ENCODE results near the gene PHRF1.
A peak's percentile ranks its signal among the peaks of the same experiment; 100 is the strongest.

The PHRF1 gene

DNA sequence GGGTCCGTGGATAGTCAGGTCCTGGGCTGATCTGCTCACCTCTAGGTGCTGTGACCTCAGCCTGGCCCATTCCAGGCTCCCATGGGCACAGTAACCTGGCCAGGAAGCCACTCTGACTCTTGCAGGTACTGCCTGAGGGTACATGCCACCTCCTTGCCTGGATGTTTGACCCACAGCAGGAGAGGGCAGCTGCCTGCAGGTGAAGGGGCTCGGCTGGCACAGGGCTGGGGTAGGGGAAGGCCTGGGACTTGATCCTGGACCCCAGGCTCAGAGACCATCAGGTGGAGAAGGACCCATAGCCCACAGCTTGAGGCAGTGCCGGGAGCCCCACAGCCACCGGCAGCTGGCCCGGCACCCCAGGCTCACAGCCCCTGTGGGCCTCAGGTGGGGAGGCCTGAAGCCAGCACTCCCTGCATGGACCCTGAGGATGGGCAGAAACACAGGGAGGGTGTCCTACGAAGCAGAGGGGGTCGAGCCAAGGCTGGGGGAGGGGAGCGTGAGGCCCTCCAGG is 36.2 kb upstream of the PHRF1 start:
- no peak for DNase-seq (ENCODE audit: low spot score)

DNA sequence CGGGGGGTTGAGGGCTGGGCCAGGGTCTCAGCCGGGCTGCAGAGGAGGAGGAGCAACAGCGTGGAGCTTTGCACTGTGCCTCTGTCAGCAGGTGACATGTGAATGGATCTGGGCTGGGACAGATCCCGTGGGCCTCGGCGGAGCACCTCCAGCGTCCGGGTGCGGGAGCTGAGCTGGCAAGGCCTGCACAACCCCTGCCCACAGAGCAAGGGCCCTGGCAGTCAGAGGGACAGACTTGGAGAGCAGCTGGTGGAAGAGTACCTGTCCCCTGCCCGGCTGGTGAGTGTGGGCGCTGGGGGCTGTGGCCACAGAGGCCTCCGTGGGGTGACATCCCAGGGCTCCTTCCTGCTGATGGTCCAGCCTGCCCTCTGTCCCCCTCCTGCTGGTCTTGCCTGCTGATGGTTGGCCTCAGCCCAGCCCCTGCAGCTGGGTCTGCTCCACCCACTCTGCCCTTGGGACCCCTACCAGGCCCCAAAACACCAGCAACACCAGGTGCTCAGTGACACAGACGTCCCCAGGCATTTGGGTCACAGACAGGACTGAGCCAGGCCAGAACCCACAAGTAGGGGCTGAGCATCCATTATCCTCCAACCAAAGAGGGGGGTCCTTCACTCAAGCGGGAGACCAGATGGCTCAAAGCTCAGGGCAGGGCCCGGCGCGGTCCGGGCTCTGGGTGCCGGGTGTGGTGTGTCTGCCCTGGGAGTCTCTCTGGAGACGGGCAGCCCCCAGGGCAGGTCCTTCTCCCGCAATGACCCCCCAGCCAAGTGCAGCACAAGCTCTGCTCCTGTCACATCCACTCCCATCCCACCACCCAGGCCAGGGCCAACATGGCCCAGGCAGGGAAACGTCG is 35.5 kb upstream of the PHRF1 start:
- DNase-seq (ENCODE audit: low spot score), result no peak

DNA sequence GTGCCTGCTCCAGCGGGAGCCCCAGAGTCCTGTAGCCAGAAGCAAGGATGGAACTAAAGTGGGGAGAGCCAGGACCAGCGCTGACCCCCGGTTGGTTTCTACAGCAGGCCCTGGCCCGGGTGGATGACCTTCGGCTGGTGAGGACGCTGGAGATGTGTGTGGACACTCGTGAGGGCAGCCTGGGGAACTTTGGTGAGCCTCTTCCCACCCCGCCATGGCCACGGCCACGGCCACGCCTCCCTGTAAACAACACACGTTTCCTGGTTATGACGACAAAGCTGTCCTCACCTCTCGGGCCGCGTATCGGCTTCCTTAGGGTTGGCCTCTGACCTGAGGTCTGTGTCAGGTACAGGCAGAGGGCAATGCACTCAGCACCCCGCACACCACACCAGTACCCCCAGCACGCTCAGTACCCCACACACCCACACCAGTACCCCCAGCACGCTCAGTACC is 34.8 kb upstream of the PHRF1 start:
- DNase-seq (ENCODE audit: low spot score), result no peak

DNA sequence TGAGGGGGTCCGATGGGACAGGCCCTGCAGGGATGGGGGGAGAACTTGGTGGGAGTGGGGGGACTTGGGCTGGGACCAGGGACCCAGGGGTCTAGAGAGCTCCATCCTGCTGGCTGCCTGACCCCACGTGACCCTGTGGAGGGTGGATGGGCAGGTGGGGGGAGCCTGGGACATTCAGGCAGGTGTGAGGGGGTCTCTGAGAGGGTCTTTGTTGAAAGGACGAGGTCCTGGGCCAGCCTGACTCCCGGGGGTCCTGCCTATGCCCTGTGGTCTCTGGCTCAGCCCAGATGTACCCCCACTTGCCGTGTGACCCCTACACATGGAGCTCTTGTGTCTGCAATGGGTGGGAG is 31.5 kb upstream of the PHRF1 start:
- DNase-seq (ENCODE audit: low spot score), result no peak

DNA sequence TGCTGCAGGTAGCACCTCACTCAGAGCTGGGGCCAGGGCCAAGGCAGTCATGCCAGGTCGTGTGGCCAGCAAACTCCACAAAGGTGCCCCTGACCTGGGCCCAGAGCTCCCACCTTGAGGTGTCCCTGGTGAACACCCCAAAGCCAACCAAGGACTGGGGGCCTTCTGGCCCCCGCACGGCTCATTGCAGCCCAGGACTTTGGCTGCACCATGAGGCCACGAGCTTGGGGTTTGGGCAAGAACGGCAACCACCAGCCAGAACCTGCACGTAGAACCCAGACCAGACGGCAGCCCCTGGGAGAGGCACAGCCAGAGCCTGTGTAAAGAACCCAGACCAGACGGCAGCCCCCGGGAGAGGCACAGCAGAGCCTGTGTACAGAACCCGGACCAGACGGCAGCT is 31.1 kb upstream of the PHRF1 start:
- DNase-seq (ENCODE audit: low spot score), result no peak

DNA sequence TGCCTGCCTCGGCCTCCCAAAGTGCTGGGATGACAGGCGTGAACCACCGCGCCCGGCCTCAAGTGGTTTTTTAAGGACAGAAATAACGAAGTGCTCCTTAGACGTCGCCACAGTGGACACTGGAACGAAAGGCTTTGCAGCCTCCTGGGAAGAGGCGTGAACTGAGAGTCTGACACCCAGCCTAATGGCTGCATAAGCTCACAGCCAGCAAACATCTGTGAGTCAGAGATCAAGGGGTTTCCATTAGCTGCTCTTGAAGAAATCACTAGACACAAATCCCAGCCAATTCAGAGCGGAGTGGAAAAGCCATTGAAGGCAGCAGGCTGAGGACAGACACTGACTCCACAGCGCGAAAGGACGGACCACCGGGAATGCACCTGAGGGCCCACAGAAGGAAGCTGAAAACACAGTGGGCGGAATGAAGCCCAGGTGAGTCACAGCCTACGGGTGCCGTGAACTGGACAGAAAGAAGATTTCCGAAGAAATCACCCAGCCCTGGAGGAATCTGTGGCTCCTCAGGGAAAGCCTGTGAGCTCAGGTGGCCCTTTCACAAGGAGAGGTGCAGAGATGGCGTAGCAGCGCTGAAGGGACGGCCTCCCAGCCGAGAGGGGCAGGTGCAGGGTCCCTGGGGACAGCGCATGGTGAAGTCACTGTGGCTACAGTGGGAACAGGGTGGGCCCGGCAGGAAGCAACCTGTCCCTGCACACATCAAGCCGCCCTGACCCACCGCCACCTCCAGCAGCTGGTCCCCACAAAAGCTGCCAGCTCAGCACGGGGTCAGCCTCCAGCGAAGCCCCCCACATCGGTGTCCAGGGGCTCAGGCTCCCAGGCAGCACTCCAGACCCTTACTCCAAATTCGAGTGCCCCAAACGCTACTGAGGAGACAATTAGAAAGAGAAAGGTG is 27.3 kb upstream of the PHRF1 start:
- DNase-seq (ENCODE audit: low spot score), result no peak

DNA sequence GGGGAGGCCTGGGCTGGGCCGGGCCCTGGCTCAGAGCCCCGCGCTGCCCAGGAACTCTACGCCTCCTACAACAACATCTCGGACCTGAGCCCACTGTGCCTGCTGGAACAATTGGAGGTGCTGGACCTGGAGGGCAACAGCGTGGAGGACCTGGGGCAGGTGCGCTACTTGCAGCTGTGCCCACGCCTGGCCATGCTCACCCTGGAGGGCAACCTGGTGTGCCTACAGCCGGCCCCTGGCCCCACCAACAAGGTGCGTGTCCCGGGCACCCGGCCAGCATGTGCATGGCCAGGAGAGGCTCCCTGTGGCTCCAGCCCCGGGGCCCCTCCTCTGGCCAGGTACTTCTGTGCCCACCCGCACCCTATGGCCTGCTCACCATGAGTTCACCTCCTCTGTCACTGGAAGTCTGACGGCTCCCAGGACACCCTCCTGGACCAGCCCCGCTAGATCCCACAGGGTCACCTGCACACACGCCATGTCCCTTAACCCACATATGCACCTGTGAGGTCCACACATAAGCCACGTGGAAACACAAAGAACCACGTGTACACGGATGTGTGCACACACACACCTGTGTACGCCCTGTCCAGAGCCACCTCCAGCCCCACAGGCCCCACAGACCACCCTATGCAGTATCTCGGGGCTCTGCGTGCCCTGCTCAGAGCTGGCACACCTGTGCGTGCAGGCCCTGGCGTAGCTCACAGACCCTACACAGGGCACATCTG is 26.1 kb upstream of the PHRF1 start:
- DNase-seq (ENCODE audit: low spot score), result no peak

DNA sequence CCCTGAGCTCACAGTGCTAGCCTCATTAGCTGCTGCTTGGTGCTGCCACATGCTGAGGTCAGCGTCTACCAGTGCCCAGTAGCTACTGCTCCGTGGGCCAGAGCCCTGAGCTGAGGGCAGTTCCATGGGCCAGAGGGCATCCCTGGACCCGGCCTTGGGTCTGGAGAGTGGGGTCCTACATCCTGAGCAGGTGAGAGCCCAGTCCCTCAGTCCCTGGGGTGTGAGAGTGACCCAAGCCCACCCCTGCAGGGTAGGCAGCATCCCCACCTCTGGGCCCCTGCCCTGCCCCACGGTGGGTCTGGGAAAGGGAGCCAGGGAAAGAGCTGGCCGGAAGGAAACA is 25.6 kb upstream of the PHRF1 start:
- no peak for DNase-seq (ENCODE audit: low spot score)

DNA sequence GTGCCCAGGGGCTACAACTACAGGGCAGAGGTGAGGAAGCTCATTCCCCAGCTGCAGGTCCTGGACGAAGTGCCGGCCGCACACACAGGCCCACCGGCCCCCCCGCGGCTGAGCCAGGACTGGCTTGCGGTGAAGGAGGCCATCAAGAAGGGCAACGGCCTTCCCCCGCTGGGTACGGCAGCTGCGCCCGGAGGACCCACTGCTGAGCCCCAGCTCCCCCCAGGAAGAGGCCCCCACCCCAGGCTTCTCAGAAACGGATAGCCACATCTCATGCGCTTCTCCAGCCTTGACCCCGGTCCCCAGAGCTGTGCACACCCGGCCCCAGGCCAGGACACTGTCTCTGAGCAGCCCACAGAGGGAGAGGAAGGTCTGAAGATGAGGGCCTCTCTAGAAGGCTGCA is 25.1 kb upstream of the PHRF1 start:
- DNase-seq (ENCODE audit: low spot score), result no peak

DNA sequence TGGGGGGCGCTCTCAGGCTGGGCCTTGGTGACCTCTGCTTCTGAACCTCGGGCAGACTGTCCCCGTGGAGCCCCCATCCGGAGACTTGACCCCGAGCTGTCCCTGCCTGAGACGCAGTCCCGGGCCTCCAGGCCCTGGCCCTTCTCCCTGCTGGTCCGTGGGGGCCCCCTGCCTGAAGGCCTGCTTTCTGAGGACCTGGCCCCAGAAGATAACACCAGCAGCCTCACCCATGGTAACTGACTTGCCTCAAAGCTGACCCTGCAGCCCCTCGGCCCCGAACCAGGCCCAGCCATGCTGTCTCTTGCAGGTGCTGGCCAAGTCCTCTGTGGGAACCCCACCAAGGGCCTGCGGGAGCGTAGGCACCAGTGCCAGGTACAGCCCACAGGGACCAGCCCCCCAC is 24.7 kb upstream of the PHRF1 start:
- no peak for DNase-seq (ENCODE audit: low spot score)

DNA sequence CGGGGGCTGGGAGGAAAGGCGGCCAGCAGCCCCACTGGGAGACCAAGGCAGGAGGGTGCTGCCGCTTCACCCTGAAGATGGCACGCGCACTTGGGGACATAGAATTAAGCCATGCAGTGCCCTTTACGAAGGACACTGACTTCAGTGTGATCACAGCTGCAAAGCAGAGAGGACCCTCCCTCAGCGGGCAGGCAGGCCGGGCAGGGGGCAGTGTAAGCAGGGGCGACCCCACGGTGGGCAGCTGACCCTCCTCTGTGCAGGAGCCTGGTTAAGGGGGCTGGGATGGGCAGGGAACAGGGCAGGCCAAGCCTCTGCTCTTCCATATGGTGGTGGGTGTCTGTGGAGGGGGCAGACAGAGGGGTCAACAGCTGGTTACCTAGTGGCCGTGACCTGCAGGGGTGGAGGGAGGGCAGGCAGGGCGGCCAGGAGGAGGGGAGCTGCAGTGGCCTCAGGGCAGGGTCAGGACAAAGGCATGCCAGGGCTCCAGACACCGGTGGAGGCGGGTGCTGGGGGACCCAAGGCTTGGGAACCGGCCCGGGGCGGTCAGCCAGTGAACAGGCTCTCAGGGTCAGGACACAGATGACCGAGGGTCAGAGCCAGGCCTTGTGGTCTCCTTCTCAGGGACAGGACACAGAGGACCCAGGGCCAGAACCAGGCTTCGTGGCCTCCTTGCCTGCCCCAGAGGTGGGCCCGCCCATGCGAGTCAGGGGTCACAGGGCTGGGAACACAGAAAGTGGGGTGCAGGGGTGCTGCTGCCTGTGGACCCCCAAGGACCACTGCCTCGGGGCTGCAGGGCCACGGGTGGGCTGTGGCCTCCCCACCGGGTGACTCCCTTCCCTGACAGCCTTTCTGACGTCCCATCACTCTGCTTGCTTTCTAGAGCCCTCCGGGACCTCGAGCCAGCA is 22.9 kb upstream of the PHRF1 start:
- DNase-seq (ENCODE audit: low spot score), result no peak

DNA sequence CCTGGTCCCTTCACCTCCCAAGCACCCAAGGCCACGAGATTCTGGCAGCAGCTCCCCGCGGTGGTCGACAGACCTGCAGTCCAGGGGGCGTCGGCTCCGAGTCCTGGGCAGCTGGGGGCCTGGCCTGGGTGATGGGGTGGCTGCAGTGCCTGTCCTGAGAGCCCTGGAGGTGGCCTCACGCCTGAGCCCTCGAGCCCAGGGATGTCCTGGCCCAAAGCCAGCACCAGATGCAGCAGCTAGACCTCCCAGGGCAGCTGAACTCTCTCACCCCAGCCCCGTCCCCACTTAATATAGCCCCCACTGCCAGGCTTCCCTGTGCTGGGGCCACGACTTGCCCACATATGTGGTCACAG is 22.3 kb upstream of the PHRF1 start:
- no peak for DNase-seq (ENCODE audit: low spot score)

DNA sequence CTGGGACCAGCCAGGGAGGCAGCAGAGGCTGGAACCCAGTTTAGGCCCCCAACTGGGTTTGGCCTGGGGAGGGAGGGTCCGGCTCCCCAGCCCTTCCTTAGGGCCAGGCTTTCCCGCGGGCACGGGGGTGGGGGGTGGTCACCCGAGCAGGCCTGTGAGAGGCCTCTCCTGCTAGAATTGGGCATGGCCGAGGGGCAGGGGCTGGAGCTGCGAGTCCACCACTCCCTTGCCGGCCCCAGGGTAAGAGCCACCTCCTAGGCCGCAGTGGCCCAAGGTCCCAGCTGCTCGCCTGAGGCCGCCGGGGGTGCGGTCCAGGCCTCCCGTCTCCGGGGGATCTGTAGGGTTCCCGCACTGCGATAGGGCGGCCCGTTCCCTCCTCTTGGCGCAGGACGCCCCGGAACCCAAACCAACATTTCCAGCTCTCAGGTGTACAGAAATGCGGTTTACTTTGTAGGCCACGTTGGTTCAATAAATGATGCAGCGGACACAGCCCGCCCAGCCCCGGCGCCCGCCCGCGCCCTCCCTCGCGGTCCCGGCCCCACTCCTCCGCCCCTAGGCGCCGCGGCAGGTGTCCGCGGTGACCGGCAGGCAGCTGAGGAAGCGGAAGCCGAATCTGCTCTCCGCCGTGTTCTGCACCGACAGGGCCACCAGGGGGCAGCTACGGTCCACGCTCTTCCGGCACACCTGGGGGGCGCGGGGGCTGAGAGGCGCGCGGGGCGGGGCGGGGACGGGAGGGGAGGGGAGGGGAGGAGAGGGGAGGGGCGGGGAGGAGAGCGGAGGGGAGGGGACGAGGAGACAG is 21.6 kb upstream of the PHRF1 start:
- DNase-seq (ENCODE audit: low spot score), result peak; percentile 92

DNA sequence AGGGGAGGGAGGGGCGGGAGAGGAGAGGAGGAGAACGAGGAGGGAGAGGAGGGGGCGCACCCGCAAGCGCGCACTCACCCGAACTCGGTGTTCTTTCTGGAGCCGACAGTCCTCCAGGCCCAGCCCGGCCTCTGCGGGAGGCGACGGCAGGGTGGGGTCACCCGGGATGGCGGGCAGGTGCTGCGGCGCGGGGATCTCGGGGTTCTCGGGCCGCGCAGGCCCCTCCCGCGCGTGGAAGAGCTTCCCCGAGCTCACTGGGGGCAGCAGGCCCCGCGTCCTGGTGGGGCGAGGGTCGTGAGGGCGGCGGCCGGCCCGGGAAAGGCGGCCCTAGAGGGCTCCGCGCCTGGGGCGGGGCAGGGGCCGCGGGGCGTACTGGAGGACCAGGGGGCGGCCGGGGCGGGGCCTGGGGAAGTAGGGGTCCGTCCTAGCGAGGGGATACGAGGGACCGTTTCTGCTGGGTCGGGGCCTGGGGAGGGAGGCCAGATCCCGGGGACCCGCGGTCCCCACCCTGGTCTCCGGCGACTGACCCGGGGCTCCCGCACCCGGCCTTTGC is 21.0 kb upstream of the PHRF1 start:
- DNase-seq (ENCODE audit: low spot score), result no peak

DNA sequence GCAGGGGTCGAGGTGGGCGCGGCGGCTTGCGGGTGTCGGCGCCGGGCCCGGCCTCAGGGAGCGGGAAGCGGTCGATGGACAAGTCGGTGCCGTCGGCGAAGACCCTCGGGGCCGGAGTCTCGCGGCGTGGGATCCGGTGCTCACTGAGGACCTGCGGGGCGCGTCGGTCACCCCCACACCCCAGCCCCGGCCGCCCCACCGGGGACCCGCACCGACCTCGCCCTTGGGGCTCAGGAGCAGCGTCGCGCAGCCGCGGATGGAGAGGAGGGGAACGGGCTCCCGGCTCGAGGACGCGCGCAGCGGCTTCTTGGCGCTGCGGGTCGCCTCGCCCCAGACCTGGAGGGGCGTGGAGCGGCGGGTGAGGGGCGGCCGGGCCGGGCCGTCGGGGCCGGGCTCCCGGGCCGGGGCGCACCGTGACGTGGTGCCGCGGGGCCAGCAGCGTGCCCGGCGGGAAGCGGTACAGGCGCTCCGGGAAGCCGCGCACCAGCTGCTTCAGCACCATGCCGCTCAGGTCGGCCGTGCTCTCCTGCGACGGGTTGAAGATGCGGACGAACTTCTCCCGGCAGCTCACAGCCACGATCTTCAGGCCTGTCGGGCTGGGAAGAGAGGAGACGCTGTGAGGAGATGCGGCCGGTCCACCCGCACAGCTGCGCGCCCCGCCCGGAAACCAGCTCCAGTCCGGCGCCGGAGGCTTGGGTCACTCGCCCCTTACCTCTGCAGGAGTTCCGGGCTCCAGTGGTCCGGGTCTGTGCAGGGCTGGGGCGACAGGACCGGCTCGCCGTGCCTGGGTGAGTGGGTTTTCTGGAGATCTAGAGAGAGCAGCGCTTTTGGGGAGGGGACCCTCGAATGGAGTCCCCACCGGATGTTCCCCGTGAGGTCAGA is 20.2 kb upstream of the PHRF1 start:
- DNase-seq (ENCODE audit: low spot score), result no peak

DNA sequence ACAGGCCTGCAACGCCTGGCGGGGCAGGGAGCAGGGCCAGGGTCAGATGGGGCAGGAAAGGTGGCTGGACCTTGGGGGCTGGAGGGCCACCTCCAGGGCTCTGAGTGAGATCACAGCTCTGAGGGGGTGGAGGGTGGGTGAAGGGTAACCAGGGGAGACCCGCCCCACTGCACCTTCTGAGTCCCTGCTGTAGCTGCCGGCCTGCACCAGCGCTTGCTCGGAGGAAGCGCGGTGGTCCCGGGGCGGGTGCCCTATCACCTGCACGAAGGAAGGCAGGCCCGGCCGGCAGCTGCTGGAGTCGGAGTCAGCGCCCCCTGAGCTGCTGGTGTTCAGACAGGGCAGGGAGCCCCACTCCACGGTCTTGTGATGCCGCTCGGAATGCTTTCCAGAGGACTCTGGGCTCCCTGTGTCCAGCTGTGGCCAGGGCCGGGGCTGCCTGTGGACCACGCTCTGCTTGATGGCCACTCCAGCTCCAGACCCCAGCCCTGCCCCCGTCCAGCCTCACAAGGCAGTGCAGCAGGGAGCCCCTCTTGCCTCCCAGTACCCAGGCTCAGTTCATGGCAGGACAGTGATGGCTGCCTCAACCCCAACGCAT is 19.5 kb upstream of the PHRF1 start:
- DNase-seq (ENCODE audit: low spot score), result no peak

DNA sequence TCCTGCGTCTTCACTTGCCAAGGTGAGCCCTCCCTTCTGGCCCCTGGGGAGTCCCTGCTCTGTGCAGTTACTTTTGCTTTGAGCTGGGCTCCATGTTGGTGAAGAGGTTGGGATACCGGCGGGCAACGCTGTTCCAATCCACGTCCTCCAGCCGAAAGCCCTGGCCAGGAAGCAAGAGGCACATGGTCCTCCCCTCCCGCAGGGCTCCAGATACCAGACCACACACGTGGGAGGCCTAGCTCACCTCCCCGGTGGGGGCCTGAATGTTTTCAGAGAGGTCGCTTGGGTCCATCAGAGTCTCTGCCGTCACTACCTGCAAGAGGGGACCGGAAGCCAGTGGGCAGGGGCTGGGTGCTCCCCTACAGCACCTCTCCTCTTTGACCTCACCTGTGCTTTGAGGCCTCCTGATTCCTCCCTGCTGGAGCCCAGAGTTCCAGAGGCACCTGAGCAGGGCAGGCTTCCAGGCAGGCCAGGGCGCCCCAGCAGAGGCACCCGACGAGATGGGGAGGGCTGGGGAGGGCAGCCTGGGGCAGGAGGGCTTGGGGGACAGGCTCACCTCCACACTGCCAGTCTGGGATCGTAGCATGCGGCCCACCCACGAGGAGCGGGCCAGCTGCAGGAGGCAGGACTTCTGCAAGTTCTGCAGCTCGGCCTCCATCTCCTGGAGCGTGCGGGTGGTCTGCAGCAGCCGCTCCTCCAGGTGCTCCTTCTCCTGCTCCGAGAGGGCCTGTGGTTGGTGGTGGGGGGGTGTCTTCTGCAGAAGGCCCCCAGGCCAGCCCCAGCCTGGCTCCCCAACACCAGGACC is 18.7 kb upstream of the PHRF1 start:
- no peak for DNase-seq (ENCODE audit: low spot score)

DNA sequence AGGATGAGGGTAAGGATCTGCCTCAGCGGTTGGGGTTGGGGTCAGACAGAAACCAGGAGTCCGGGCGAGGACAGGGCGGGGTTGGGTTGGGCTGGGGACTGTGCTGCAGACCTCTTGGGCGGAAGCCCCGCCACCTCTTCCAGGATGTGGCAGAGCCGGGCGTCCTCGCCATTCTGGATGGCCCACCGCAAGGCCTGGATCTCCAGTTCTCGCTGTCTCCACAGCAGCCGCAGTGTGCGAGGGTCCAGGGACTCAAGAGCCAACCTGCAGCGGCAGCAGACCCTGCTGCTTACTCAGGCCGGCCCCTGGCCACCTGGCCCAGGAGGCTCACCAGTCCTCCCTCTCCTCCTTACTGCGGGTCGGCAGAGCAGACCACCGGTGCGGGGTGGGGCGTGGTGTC is 17.8 kb upstream of the PHRF1 start:
- no peak for DNase-seq (ENCODE audit: low spot score)

Measured in HuH-7.5 (cell line).